ENCODE measurements around the gene FXR1.
"Not testable (repeated sequence)": the region's sequence is repeated elsewhere in the genome, so short reads cannot be mapped to it uniquely, and the experiment has no call there.

The FXR1 gene

GRCh38 chr3:180940826-180941225 is 28.4 kb downstream of the FXR1 start:
- no peak for DNase-seq

- DNase-seq, result no peak
Measured at GRCh38 chr3:180947761-180948390, 35.4 kb downstream of the FXR1 start.

DNA sequence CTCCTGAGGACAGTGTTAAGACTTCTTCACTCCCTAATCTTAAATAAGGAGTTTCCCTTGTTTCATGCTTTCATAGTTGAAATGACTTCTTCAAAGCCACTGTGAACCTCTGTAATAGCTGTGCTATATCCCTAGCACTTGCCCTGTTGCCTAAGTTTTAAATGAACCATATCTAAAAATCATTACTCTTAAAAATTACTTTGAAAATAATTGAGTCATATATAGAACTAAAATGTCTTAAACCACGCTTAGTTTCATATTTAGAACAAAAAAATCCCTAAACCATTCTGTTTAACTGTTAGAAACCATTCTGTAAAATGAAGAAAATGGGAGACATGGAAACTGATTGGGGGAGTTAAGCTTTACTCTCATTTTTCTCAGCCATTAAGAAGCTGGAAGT is 47.2 kb downstream of the FXR1 start:
- no peak for DNase-seq

GRCh38 chr3:180961087-180961486 is 48.6 kb downstream of the FXR1 start:
- no peak for DNase-seq

- DNase-seq, result no peak
Measured at GRCh38 chr3:180961552-180961951, 49.1 kb downstream of the FXR1 start.

DNA sequence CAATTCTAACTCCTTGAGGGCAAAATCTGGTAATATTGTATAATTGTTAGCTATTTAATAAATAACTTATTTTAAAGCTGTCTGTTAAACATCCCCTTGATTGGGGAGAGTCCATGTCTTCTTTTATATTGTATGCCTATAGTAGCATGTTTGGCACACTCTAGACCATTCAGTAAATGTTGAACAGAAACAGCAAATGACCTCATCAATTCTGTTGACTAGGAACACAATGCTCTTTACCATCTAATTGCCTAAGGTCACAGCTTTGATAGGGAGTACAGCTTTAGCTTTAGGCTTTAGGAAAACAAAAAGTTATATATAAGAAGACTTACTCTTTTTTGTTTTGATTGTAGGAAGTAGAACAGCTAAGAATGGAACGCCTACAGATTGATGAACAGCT is 50.1 kb downstream of the FXR1 start:
- no peak for DNase-seq

DNA sequence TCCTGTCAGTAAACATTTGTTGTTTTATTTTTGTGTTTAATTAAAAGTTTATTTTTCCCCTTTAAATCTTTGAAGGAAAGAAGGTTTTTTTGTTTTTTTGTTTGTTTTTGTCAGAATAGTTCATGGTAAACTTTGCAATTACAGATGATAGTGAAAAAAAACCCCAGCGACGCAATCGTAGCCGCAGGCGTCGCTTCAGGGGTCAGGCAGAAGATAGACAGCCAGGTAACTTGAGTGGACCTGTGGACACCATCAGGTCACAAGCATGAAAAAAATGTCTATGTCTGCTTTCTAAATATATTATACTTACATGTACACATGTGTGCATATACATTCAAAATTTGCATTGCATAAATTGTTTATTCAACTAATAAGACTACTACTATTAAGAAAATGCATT is 58.5 kb downstream of the FXR1 start:
- no peak for DNase-seq

DNA sequence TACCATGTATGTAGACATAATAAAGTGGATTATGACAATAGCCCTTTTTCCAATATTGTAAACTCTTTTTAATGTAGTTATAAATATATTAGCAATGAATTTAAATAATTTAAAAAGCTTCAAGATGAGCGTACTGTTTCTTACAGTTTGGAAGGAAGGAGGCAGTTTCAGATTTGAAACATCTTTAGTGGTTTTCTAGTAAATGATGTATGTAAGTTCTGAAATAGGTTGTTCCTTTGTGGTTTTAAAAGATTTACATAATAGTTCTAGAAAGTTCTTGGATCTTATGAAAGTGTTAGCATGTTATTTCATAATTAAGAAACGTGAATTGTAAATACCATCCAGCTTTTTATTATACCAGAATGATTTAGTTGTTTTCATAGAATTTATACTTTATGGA is 61.1 kb downstream of the FXR1 start:
- no peak for DNase-seq

GRCh38 chr3:180974286-180974685 is 61.8 kb downstream of the FXR1 start:
- no peak for DNase-seq

GRCh38 chr3:180977498-180977897 is 65.0 kb downstream of the FXR1 start:
- no peak for DNase-seq

DNA sequence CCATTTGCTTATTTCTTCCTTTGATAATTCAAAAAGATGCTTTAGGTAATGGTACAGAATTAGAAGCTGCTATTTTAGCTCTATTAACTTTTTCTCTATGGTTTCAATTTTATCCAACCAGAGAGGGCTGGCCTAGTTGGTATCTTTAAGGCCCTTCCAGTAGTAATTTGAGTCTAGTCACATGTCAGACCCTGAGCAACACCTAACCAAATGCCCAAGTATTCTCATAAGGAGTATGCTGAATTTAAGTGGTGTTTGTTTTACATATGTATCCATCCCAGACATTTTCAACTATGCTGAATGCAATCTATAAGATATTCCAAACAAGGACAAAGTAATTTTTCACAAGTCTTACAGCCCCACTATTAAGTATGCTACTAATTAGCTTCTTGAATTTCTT is 67.5 kb downstream of the FXR1 start:
- DNase-seq, result no peak

GRCh38 chr3:180980611-180981010 is 68.1 kb downstream of the FXR1 start:
- DNase-seq, result no peak

DNA sequence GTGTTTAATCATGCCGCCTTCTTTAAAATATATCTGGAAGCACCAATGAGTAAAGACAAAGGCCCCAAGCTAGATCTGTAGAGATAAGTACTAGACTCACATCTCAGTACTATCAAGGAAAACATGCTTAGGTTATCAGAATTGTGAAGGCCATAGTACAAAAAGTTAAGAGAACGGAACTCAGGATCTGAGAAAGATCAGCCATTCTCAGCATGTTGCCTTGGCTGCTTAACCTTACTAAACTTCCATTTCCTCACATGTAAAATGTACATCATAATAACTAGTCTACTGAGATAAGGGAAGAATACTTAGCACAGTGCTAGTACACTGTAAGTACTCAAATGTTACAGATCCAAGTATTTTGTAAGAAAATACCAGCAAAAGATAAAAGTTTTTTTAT is 69.4 kb downstream of the FXR1 start:
- DNase-seq, result no peak

GRCh38 chr3:180983136-180983535 is 70.7 kb downstream of the FXR1 start:
- no peak for DNase-seq

DNA sequence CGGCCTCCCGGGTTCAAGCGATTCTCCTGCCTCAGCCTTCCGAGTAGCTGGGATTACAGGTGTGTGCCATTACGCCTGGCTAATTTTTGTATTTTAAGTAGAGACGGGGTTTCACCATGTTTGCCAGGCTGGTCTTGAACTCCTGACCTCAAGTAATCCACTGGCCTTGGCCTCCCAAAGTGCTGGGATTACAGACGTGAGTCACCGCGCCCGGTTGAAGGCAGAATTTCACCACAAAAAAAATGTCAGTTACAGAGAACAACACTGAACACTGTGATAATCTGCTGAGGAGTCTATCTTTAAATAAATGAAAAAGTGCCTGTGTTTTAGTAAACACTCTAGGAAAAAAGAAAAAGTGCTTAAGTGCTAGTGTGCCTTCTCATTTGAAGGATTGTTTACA is 73.9 kb downstream of the FXR1 start:
- not testable (repeated sequence) for DNase-seq

- no peak for DNase-seq
Measured at GRCh38 chr3:180987344-180987743, 74.9 kb downstream of the FXR1 start.

DNA sequence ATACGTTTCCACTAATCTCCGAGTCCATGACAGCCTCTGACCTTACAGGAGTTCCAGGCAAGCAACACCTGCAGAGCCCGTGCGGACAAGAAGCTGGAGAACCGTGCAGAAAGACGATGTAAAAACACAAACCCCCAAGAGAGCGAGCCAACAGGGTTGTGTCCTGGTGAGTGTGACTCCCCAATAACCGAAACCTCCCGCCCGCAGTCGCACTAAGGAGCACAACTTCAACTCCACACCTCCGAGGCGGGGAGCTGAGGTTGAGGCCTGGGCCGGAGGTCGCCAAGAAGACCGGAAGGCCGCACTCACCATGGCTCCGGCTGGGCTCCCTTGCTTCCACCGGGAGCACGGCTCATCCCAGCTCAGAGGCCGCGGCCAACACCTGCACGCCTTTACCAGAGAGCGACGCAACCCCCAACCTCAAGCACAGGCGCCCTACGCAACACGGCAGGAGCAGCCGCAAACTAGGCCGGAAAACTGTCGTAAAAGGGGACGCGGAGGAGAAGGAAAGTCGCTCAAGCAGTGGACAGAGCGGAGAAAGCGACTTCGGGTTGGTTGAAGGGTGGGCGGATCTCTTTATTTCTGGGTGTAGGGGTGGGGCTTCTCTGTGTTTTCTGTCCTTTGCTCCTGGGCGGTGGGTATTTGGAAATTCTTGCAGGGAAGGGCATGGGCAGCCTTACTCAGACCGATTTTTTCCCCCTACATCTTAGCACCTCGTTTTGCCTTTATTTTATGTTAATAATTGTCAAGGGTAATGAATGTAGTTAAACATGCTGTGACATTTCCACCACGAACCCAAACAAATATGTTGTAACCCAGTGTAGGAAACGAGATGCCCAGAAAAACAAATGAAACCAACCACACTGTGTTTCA is 77.1 kb downstream of the FXR1 start, which contains the start of gene DNAJC19:
TSS of gene DNAJC19 (minus strand) at position 446 of the 873 bp plus-strand sequence. CDS start at position 312, 134 bp downstream.
- DNase-seq, result peak; percentile 93

DNA sequence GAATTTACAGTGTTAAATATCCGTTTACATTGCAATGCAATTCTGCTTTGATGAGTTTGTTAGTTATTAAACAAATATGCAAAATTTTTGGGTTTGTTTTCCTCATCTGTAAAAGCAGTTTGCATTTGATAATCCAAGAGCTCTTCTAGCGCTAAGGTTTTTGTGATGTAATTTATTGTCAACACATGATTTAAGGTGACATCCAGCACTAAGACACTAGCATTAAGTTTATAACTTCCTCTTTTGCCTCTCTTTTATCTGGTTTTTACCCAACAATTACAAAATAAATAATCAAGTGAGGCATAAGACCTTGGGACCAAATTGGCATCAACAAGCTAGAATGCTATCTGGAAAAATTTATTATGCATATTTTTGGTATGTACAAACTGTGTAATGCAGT is 78.0 kb downstream of the FXR1 start:
- no peak for DNase-seq

- no peak for DNase-seq
Measured at GRCh38 chr3:180996415-180996932, 84.0 kb downstream of the FXR1 start.

GRCh38 chr3:181002331-181002730 is 89.9 kb downstream of the FXR1 start:
- not testable (repeated sequence) for DNase-seq

DNA sequence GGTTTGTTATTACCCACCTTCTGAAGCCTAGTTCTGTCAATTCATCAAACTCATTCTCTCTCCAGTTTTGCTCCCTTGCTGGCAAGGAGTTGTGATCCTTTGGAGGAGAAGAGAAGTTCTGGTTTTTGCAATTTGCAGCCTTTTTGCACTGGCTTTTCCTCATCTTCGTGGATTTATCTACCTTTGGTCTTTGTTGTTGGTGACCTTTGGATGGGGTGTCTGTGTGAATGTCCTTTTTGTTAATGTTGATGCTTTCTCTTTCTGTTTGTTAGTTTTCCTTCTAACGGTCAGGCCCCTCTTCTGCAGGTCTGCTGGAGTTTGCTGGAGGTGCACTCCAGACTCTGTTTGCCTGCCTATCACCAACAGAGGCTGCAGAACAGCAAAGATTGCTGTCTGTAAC is 91.0 kb downstream of the FXR1 start:
- not testable (repeated sequence) for DNase-seq

GRCh38 chr3:181006541-181006940 is 94.1 kb downstream of the FXR1 start:
- no peak for DNase-seq

GRCh38 chr3:181007262-181007661 is 94.8 kb downstream of the FXR1 start:
- DNase-seq, result no peak

DNA sequence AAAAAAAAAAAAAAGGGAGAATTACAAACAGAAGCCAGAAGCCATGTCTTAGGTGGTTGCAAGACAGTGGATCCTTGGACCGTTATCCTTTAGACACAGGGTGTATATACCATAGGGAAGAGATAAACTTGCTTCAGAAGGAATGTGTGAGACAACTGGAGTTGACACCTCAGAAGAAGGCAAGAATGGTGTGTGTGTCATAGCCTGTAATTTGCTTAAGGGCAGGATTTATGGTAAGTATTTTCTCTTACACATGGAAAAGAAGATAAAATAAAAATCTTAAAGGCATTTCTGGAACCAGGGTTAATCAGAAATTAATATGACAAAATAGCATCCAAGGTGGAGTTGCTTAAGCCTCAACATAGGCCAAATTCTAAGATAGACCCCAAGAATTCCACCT is 96.3 kb downstream of the FXR1 start:
- DNase-seq, result no peak

Data from CD4-positive, alpha-beta T cell treated with Interleukin-12 subunit alpha and Interleukin-12 subunit beta, for 1 hour (primary cell).